GM19240 (cell line): ENCODE data around the gene ENG.
"Not testable (repeated sequence)": the region's sequence is repeated elsewhere in the genome, so short reads cannot be mapped to it uniquely, and the experiment has no call there.

Source experiments
- DNase-seq: peaks from one replicate; pipeline ENCODE4 v3.0.0; 2011; ENCODE audit warnings: low spot score; ENCODE audit not compliant: insufficient read length

Gene ENG

DNA sequence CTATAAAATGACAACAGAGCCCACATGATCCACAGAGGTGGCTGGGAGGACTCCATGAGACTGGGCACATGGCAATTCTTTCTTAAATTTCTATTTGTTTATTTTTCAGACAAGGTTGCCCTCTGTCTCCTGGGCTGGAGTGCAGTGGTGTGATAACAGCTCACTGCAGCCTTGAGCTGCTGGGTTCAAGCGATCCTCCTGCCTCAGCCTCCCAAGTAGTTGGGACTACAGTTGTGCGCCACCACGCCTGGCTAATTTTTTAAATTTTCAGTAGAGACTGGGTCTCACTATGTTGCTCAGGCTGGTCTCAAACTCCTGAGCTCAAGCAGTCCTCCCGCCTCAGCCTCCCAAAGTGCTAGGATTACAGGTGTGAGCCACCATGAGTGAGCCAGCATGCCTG, 8.8 kb downstream of the ENG start:
- not testable (repeated sequence) for DNase-seq

DNA sequence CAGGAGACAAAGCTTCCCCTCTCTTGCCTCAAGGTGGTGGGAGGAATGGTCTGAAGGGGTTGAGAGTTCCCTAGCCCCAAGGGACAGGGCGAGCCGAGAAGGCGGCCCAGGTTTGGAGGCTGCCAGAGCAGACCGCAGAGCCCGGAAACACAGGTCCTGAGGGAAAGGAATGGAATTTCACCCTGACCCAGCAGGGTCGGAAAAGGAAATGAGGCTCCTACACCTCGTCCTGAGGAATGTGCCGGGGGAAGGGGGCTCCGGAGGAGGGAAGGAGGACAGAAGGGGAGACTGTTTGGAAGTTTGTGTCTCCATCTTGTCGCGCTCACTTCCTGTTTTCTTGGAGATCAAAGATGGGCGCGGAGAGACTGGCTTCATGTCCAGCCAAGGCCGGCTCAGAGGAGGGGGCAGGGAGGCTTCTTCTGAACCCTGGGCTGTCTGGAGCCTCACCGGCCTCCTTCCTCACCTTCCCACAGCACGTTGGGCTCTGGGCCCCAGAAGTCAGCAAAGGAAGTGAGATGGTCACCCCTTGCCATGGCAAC, 9.6 kb downstream of the ENG start:
- no peak for DNase-seq

DNA sequence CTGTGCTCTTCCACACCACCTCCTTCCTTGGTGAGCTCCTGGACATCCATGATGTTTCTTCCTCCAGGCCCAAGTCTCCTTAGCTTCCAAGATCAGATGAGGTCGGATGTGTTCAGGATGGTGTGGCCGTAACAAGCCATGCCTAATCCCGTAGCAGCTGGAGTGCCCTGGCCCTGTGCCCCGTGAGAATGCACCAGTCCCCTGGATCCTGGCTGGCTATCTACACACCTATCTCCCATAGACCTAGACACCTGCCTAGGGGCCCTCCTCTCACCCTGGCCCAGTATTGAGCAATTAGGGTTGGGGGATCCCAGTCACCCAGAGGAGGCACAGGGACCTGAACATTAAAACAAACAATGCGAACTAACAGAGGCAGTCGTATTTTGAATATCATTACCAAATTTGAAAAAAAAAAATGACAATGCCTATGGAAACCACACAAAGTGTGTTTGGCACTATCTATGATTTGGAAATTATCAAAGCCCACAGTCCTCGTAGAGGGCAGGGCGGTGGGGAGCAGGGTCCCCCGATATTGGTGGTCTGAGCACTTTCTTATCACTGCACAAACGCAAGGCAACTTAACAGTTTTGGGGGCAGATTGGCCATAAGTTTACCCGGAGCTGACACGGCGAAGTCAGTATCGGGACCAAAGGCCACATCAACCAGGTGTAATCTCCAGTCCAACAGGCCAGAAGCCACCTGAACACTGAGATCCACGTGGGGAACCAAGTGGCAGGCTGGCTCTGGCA, 13.2 kb downstream of the ENG start:
- DNase-seq = no peak

DNA sequence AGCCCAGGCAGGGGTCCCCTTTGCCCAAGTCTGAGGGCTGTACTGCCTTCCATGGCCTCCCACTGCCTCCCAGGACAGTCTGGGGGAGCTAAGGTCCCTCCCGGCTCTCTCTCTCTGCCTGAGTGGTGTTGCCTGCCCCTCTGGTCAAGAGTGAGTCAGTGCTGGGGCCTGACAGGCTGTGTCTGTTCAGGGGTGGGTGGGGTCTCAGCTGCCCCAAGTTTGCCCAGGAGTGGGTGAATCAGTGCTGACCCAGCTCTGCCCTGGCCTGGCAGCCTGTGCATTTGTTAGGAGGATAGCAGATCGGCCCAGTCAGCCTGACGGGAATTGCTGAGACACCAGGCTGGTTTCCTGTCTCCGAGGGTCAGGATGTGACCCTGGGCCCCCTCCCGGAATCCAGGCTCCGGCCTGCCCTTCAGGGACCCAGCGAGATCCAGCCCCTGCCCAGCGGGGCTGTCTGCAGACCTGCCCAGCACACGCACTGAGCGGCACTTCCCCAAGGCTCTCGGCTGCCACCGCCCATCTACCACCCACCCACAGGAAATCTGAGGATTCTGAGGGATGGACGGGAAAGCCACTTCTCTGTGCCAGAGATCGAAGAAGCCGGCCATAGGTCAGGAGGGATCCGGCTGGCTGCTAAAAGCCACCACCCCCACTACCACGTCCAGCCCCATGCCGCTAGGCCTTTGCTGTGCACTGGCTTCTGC, 15.9 kb downstream of the ENG start:
- DNase-seq = no peak

DNA sequence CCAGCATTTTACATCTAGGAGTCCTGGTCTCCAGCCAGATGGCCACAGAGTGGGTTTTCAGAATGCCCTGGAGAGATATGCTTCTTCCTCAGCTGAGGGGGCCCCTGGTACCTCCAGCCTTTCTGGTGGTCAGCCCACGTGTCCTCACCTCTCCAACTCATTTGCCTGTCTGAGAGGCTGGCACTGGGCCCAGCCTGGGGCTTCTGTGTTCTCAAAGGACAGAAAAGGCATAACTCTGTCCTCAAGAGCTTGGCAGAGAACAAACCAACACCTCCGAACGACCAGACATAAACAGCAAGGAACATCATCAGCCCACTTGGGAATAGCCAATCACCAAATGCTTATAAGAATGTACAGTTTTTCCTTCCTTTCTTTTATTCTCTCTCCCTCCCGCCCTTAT, 17.1 kb downstream of the ENG start:
- no peak for DNase-seq

DNA sequence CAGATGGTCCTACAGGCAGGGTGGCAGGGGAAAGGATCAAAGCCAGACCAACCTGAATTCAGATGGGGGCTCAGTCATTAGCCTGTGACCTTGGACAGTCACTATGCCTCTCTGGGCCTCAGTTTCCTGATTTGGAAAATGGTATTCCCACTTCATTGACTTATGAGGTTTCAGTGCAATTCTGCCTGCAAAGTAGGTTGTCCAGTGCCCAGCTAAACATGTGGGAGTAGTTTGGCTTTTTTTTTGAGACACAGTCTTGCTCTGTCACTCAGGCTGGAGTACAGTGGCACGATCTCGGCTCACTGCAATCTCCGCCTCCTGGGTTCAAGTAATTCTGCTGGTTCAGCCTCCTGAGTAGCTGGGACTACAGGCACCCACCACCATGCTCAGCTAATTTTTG, 17.9 kb downstream of the ENG start:
- not testable (repeated sequence) for DNase-seq

DNA sequence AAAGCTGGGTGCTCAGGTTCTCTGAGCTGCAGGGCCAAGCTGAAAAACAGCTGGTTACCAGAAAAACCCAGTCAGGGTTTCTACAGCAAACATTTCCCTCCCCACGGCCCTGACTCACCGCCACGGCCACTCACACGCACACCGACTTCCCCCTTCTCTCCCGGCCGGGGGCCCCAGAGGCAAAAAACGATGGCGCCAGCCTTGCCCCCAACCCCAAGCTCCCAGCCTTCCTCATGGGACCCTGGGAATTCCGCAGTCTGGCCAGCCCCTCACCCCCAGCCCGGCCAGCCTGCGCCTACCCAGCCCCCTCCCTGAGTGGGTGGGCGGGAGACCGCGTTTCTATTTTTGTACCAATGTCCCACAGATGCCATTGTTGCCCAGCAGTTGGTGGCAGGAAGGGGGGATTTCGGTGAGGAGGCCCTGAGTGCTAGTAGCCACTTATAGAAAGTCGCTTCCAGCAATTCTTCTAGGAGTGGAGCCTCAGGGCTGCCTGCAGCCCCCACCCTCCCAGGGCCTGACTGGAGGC, 18.4 kb downstream of the ENG start:
- DNase-seq = no peak

DNA sequence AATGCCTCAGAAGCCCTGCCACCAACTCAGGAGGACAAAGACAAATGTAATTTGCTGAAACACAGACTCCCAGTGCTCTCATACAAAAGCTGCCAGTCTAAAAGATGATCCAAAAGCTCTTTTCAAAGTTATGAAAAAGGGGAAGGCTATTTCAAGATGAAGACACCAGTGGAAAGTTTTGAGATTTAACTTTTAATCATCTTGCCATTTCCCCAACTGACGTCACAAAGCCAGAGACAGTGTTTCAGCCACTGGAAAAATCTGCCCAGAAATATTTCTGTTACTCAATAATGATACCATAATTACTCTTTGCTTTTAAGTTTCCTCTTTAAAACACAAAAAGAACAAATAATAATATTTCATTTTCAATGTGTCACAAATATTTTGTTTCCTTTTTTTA, 20.9 kb downstream of the ENG start:
- DNase-seq = no peak

DNA sequence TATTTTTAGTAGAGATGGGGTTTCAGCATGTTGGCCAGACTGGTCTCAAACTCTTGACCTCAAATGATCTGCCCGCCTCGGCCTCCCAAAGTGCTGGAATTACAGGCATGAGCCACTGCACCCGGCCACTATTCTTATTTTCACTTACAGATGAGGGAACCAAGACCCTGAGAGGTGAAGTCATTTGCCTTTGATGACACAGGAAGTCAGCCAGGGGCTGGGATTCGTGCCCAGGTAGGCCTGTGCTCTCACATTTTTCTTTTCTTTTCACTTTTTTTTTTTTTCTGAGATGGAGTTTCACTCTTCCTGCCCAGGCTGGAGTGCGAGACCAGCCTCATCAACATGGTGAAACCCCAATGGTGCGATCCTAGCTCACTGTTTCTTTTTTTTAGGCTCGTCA, 22.2 kb downstream of the ENG start:
- no peak for DNase-seq

DNA sequence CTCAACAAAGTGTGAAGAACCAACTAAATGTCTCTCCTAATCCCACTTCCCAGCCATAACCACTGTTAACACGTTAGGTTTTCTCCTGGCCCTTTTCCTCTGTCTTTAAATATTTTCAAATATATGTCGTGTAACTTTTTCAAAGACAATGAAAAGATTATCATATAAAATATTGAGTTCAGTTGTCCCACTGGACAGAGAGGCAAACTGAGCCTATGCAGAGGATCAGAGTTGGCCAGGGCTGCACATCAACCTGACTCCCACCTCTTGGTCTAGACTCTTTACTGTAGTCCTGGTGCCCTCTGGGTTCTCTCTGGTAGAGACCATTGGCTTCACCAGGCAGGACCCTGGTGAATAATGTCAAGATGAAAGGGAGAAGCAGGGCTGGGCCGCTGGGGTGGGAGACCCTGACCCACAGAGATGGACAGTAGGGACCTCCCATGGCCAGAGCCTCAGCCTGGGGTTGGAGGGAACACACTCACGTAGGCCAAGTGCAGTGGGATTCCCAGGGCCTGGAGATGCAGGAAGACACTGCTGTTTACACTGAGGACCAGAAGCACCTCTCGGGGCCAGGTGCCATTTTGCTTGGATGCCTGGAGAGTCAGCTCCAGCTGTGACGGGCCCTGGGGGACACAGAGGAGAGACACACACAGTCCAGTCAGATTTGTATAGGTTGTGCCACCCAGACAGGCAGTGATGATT, 25.1 kb downstream of the ENG start:
- no peak for DNase-seq

DNA sequence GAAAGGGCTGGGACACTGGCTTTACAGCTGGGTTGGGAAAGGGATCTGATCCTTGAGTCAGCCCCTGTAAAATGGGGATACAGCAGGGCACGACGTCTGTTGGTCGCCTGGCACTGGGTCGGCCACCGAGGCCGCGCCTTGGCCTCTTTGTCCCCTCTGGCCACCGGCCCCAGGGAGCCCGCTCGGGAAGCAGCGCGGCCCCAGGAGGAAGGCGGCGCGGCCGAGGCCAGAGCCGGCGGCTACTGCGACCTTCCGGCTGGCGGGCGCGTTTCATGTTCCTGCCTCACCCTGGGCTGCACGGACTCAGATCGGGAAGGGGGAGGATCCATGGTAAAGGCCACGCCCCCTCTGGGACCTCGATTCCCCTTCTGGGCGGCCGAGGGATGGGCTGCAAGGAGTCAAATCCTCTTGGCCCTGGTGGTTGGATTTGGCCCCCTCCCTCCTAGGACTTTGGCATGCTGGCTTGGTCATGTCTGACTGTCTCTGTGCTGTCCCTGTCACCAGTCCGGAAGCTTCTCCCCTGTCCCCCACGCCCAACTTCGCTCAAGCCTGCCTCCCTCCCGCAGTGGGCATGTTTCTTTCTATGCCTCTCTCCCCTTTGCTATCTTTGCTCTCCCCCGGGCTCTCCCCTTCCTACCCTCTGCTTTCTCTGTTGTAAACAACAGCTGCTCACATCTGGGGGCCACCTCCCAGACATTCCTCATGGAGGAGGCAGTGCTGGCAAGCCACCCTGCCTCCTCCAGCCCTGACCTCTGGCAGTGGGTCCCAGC, 26.0 kb downstream of the ENG start:
- no peak for DNase-seq

DNA sequence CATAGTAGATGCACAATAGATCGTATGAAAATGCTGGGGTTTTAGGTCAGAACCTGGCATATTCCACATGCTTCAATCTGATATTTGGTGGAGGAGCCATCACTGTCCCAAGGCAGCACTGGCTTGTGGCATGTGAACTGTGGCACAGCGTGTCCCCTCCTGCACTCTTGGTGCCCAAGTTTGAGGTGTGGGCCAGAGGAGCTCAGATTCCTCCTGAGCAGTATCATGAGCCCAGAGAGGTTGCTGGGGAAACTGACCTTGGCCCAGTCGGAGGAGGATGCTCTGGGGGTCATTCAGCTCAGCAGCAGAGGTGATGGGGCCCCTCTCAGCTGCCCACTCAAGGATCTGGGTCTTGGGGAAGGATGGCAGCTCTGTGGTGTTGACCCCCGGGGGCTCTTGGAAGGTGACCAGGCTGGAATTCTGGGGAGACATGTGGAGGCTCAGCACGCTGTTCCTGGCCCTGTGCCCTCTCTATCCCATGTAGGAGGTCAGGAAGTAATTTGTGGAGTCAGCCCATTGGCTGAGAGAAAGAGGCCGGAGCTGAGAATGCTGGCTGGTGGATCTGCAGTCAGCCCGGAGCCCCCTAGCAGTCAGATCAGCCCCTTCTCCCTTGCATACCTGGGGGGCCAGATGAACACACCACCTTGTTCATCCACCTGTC, 28.1 kb downstream of the ENG start:
- no peak for DNase-seq

DNA sequence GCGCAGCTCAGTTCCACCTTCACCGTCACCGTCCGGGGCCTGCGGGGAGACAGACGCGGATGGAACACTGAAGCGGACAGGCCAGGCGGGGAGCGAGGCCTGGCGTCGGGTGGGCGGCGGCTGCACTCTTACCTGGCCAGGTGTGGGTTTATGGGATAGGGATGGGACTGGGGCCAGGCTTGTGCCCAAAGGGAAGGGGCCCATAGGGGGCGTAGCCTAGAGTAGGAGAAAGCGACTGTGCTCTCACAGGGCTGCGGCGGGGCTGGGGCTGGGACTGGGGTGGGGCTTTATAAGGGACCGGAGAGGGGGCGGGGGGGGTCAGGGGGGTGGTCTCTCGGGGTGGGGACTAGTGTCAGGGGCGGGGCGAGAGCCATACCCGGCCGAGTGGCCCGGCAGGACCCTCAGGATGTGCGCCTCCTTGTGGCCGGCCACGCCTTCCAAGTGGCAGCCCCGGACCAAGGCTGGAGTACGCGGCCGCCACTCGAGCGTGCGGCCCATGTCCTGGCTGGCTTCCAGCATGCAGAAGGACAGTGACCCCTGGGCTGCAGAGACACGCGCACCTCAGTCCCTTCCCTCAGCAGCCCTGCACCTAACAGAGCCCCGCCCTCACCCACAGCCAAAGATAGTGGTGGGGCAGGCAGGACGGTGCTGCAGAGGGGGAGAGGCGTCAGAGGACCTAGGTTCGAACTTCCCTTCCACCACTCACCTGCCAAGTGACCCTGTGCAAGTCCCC, 29.0 kb downstream of the ENG start:
- no peak for DNase-seq

DNA sequence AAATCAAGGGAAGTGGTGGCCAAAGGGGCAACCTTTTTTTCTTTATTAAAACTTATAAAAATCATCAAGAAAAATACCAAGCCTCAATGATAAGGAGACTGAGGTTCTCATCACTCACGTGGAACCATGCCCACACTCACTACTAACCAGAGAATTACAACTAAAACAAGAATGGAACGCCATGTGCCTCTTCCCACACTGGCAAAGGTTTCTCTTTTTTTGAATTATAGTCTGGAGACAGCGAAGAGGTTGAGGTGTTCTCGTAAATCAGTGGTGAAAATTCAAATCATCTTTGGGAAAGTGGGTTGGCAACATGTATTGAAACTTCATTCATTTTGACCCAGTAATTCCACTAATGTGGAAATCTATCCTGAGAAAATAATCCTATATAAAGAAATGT, 32.4 kb downstream of the ENG start:
- DNase-seq = no peak

DNA sequence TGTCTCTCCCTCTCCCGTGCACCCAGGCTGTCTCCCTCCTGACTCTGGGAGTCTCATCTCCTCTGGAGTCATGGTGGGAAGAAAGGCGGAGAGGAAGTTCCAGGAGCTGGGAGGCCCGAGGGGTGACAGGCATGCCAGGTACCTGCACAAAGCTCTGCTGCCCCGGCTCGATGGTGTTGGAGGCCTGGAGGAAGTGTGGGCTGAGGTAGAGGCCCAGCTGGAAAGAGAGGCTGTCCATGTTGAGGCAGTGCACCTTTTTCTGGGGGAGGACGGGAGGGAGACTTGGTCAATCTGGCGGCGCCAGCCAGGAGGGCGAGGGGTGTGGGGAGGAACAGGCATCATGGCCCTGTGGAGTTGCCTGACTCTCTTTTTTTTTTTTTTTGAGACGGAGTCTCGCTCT, 35.9 kb downstream of the ENG start:
- DNase-seq = no peak

DNA sequence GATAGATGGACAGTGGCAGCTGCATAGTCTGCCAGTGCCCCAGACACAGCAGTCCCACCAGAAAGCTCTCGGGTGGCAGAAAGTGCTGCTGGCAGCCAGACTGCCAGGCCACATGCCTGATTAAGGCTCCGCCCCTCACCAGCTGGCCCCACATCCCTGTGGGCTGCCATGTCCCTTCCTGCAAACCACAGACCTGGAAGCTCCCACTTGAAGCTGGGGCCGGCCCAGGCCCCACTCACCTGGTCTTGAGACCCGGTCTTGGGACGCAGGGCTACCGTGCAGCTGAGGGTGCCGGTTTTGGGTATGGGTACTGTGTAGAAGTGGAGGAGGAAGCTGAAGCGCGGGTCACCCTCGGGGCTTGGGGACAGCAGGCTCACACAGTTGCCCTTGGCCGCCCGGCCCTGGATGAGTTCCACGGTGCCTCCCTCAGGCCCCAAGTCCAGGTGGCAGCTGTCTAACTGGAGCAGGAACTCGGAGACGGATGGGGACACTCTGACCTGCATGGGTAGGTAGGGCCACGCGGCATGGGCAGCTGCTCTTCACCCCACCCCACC, 36.5 kb downstream of the ENG start:
- no peak for DNase-seq

DNA sequence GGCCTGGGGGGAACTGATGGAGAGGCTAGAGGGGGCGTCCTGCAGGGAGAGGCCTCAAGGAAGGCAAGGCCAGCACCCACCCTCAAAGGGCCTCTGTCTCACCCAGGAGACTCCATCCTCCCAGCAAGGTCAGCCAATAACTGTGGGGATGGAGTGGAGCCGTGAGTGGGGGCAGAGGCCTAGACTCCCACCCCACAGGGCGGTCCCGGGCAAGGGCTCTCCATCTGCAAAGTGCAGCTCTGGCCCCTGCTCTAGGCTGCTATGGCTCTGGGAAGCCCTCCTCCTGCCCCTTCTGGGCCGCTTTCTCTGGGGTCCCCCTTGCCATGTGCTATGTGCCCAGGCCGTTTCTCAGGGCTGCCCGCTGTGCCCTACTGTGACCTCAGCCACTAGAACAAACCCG, 37.7 kb downstream of the ENG start:
- DNase-seq = no peak

DNA sequence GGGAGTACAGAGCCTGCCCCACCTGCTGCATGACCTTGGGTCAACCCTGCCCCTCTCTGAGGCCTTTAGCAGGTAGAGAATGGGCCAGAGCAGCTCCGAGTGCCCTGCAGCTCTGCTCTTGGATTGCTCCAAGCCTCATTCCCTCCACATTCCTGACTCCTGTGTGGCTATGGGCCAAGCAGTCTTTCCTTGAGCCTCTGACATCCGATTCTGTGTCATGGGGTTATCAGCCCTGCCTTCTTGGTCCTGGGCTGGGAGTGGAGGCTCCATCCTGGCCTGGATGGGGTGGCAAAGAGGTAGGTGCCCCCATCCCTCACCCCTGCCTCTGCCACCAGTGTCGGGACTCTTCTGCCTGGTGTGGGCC, 38.1 kb downstream of the ENG start:
- DNase-seq = no peak

DNA sequence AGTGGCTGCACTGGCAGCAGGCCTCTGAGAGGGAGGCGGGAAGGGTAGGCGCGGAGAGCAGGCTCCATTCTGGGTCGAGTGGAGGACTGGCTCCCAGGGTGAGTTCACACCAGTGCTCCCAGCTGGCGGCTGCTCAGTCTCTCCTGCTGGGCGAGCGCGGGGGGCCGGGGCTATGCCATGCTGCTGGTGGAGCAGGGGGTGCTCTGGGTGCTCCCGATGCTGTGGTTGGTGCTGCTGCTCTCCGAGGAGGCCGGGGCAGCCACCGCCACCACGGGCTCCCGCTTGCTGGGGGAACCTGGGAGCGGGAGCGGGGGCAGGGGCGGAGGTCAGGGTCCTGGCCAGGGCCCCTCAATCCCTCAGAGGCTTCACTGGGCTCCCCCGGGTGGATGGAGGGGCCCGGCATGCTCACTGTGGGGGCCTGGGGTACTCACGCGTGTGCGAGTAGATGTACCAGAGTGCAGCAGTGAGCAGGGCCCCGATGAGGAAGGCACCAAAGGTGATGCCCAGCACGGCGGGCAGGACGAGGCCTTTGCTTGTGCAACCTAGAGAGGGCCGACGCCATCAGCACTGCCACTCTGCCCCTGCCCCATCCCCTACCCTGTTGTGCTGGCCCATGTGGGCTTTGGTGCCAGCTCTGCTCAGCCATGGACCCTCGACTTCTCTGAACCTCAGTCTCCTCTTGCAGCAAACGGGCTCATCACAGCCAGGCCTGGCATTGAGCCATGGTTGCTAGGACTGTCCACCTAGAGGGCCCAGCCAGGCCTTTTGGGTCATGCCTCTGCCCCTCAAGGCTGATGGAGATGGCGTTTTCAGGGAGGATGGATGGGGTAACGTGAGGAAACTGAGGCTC, 38.7 kb downstream of the ENG start:
- DNase-seq = no peak
